HepG2 (cell line): ENCODE measurements around the gene BTG2. TPM values are rescaled to one million over a fixed set of nuclear protein-coding genes. Genes with fewer than 3 reads are reported as not detected.

Experiments used
- ATAC-seq: fragments of 200-7000 bp; cut with Tn5 transposase; 3 replicates; pipeline ENCODE4 v1.9.1; 2020; ENCODE audit warnings: mild to moderate bottlenecking, moderate library complexity
- BruUV-seq: library from RNA; stranded (reverse); fragments of 400-500 nt; replicated peaks from 2 replicates; lab custom pipeline; 2021; lab: Mats Ljungman, UMichigan
- CTCF ChIA-PET: fragments of 300-600 bp; formaldehyde crosslinking; extraction: SDS; loops from one replicate; lab custom pipeline; 2021; ENCODE audit warnings: low total read pairs, inconsistent platforms, low intra/inter-chr PET ratio; lab: Yijun Ruan, JAX
- POLR2A ChIA-PET: fragments of 350-600 bp; sonication (Branson Sonifier 250); formaldehyde crosslinking; loops from one replicate; lab custom pipeline; 2020; ENCODE audit warnings: antibody characterized with exemption, inconsistent platforms; lab: Yijun Ruan, JAX
- DNase-seq: peaks from one replicate; pipeline ENCODE4 v3.0.0-alpha.2; 2015; ENCODE audit warnings: low spot score
- FAIRE-seq: peaks from 3 replicates; lab custom pipeline; 2011; peaks lifted over from hg19 to GRCh38; lab: Jason Lieb, UNC
- H2AFZ ChIP-seq: one replicate; pipeline ENCODE4 v1.6.1; 2011; ENCODE audit warnings: low read length, inconsistent platforms
- H3K27ac ChIP-seq: fragments of 300-600 bp; 3 replicates; pipeline ENCODE4 v1.8.0; 2011; ENCODE audit warnings: mixed run types, mild to moderate bottlenecking, mixed read lengths, low read length, inconsistent platforms; ENCODE audit not compliant: insufficient read depth; ENCODE audit errors: extremely low read length
- H3K27me3 ChIP-seq, 2 experiments: fragments of 200-600 bp in 1 of 2; 2 replicates in 1 of 2; 3 replicates in 1 of 2; pipeline versions ENCODE4 v1.6.0 to v1.8.0; 2011; ENCODE audit warnings: low read length in 2 of 2, mild to moderate bottlenecking in 2 of 2, moderate library complexity in 2 of 2, inconsistent platforms in 1 of 2; ENCODE audit not compliant: insufficient read depth in 2 of 2, control insufficient read depth in 1 of 2
- H3K36me3 ChIP-seq, 2 experiments: fragments of 200-600 bp in 1 of 2; replicated peaks in 1 of 2; 2 replicates in 1 of 2; 3 replicates in 1 of 2; pipeline versions ENCODE4 v1.5.1 to v1.8.0; 2011; ENCODE audit warnings: low read length in 2 of 2, inconsistent platforms in 1 of 2; ENCODE audit not compliant: insufficient read depth in 2 of 2, control insufficient read depth in 1 of 2
- H3K4me1 ChIP-seq: 2 replicates; pipeline ENCODE4 v1.5.1; 2012; ENCODE audit warnings: low read length, inconsistent platforms; ENCODE audit not compliant: insufficient read depth
- H3K4me2 ChIP-seq: 2 replicates; pipeline ENCODE4 v1.6.0; 2011; ENCODE audit warnings: low read depth, low read length, inconsistent platforms
- H3K4me3 ChIP-seq, 3 experiments: fragments of 200-600 bp in 1 of 3; sonication (generic), shearing (Covaris generic) in 1 of 3; replicated peaks in 1 of 3; 2 replicates each; pipeline ENCODE4 v1.5.1; 2011 to 2016; ENCODE audit warnings: low read length in 3 of 3, inconsistent platforms in 2 of 3, low read depth in 2 of 3, mild to moderate bottlenecking in 2 of 3, control low read depth in 1 of 3, mixed read lengths in 1 of 3; ENCODE audit not compliant: insufficient read depth in 1 of 3
- H3K79me2 ChIP-seq: one replicate; pipeline ENCODE4 v1.6.1; 2011; ENCODE audit warnings: low read length, inconsistent platforms; ENCODE audit not compliant: insufficient read depth
- H3K9ac ChIP-seq: 2 replicates; pipeline ENCODE4 v1.6.0; 2011; ENCODE audit warnings: mild to moderate bottlenecking, low read depth, low read length, inconsistent platforms; ENCODE audit not compliant: insufficient read depth
- H3K9me3 ChIP-seq: 2 replicates; pipeline ENCODE4 v1.5.1; 2012; ENCODE audit warnings: mild to moderate bottlenecking, low read length
- H4K20me1 ChIP-seq: 2 replicates; pipeline ENCODE4 v1.6.0; 2011; ENCODE audit warnings: inconsistent platforms, mild to moderate bottlenecking, low read length, moderate library complexity; ENCODE audit not compliant: insufficient read depth
- CAMTA2 ChIP-seq: sonication (generic); formaldehyde crosslinking; IDR thresholded peaks from 2 replicates; pipeline ENCODE4 v1.4.0; 2020; ENCODE audit warnings: mild to moderate bottlenecking, missing genetic modification reagents, borderline replicate concordance
- SMAD9 ChIP-seq: sonication (generic); formaldehyde crosslinking; IDR thresholded peaks from 2 replicates; pipeline ENCODE4 v1.5.1; 2020; ENCODE audit warnings: mild to moderate bottlenecking, missing genetic modification reagents
- TBX2 ChIP-seq: sonication (generic); formaldehyde crosslinking; IDR thresholded peaks from 2 replicates; pipeline ENCODE4 v1.5.0; 2020; ENCODE audit warnings: missing genetic modification reagents, mild to moderate bottlenecking, borderline replicate concordance
- ZBTB44 ChIP-seq: sonication (generic); formaldehyde crosslinking; IDR thresholded peaks from 2 replicates; pipeline ENCODE4 v1.4.0; 2020; ENCODE audit warnings: missing genetic modification reagents
- ZNF121 ChIP-seq: sonication (generic); formaldehyde crosslinking; IDR thresholded peaks from 2 replicates; pipeline ENCODE4 v1.5.0; 2020; ENCODE audit warnings: mild to moderate bottlenecking, missing genetic modification reagents
- ZNF136 ChIP-seq: sonication (generic); formaldehyde crosslinking; IDR thresholded peaks from 2 replicates; pipeline ENCODE4 v1.8.1; 2022; ENCODE audit warnings: low read depth, mild to moderate bottlenecking, moderate library complexity, missing genetic modification reagents
- ZNF337 ChIP-seq: sonication (generic); formaldehyde crosslinking; IDR thresholded peaks from 2 replicates; pipeline ENCODE4 v1.5.1; 2020; ENCODE audit warnings: missing genetic modification reagents, low read depth, mild to moderate bottlenecking, borderline replicate concordance
- ZNF790 ChIP-seq: sonication (generic); formaldehyde crosslinking; IDR thresholded peaks from 2 replicates; pipeline ENCODE4 v1.8.0; 2022; ENCODE audit warnings: missing genetic modification reagents, mild to moderate bottlenecking, borderline replicate concordance
- WGBS: methylation state at CpG from one replicate; pipeline ENCODE4 v1.1.6; 2017; ENCODE audit warnings: low lambda C conversion rate; 5-methylcytosine and 5-hydroxymethylcytosine counted together
- in situ Hi-C: cut with HindIII; loops from 2 replicates; pipeline ENCODE4 v1.10.0; 2017; ENCODE audit warnings: low pct_unique_long_range_greater_than_20kb; ENCODE audit not compliant: extremely low pct_ligation_motif_present
- intact Hi-C: fragments of 100-400 bp; cut with micrococcal nuclease; formaldehyde crosslinking; loops from one replicate; pipeline ENCODE4 v1.10.0; 2022; ENCODE audit not compliant: unreplicated experiment
- polyA plus RNA-seq, 8 experiments: library from polyadenylated mRNA; depleted of rRNA in 3 of 8; stranded (reverse) in 7 of 8; unstranded in 1 of 8; fragments of >200 nt; fragmentation: Illumina TruSeq in 4 of 8; extraction: Trizol in 4 of 8; gene quantifications; 2 replicates each; pipeline versions ENCODE4 v1.2.1 to v1.2.3, GENCODE V29; 2011 to 2016; ENCODE audit warnings: low read depth in 4 of 8, missing spikeins in 1 of 8, mixed read lengths in 1 of 8; ENCODE audit not compliant: insufficient read depth in 1 of 8
- total RNA-seq, 5 experiments: library from RNA; depleted of rRNA; stranded (reverse); fragments of >200 nt; fragmentation: Illumina TruSeq; extraction: Trizol; gene quantifications; 2 replicates each; pipeline ENCODE4 v1.2.3, GENCODE V29; 2016; ENCODE audit warnings: low read depth in 1 of 5

BTG2 gene
- total and polyA plus RNA-seq, 2 of the 13 experiments (the other 11 are each of a cell fraction or from before 2014, with no cell fraction given) = 13.6 to 18.3 TPM

GRCh38 chr1:203354246-203354645, 48.9 kb downstream of the BTG2 start:
- no peaks in the 10 kb centered on the region for H3K9me3 ChIP-seq
- no peak overlapping the region for H3K4me3 ChIP-seq
- H3K4me1 ChIP-seq = peaks cover 16% of the 10 kb centered on the region
- no peaks in the 10 kb centered on the region for H3K79me2 ChIP-seq
- POLR2A ChIA-PET = no interaction called here
- H3K27me3 ChIP-seq = peaks cover 0 to 3% of the 10 kb centered on the region in 2 experiments; a peak in 1 of 5 replicates
- H4K20me1 ChIP-seq = no peaks in the 10 kb centered on the region
- in situ Hi-C loops (no loop called here), intact Hi-C loops (no loop called here)
- no peak overlapping the region for H3K27ac ChIP-seq
- FAIRE-seq = no peak
- no peak overlapping the region for H3K4me2 ChIP-seq
- no peak for ATAC-seq
- no peak overlapping the region for H3K9ac ChIP-seq
- no peak for DNase-seq
- H3K36me3 ChIP-seq = no peaks in the 10 kb centered on the region
- no TSS peak for BruUV-seq
- WGBS = 4% methylated on average over 2 of the region's 2 CpGs
- TF ChIP-seq ZNF337 (CRISPR knock-in tag) = no peak
- no peak for TF ChIP-seq ZNF790 (CRISPR knock-in tag)
- TF ChIP-seq ZNF136 (CRISPR knock-in tag) = no peak
- TF ChIP-seq CAMTA2 (CRISPR knock-in tag) = no peak
- no peak for TF ChIP-seq SMAD9 (CRISPR knock-in tag)
- no peak for TF ChIP-seq ZNF121 (CRISPR knock-in tag)
- no peak for TF ChIP-seq TBX2 (CRISPR knock-in tag)
- no peak for TF ChIP-seq ZBTB44
- CTCF ChIA-PET = no interaction called here
- H2AFZ ChIP-seq = no peak overlapping the region
